Progenitor cell of endocrine pancreas (in vitro differentiated cells): ENCODE measurements around the gene KIAA1586. TPM values are rescaled to one million over a fixed set of nuclear protein-coding genes. Genes with fewer than 3 reads are reported as not detected.

Experiments
- DNase-seq: peaks from one replicate; pipeline ENCODE4 v3.0.0; 2021; ENCODE audit warnings: low spot score; ENCODE audit not compliant: unreplicated experiment
- H3K27ac Mint-ChIP-seq: 2 replicates; pipeline ENCODE4 v1.8.0; 2021; ENCODE audit warnings: mild to moderate bottlenecking, moderate library complexity, mixed read lengths
- H3K27me3 Mint-ChIP-seq: 2 replicates; pipeline ENCODE4 v1.8.0; 2021; ENCODE audit warnings: mixed read lengths
- H3K36me3 Mint-ChIP-seq: 2 replicates; pipeline ENCODE4 v1.8.0; 2022; ENCODE audit warnings: mixed read lengths; ENCODE audit not compliant: insufficient read depth
- H3K4me1 Mint-ChIP-seq: 2 replicates; pipeline ENCODE4 v1.8.0; 2021; ENCODE audit warnings: low read depth, mixed read lengths
- H3K4me3 Mint-ChIP-seq: 2 replicates; pipeline ENCODE4 v1.8.0; 2021; ENCODE audit warnings: low read depth, mild to moderate bottlenecking, moderate library complexity, mixed read lengths
- H3K9me3 Mint-ChIP-seq: 2 replicates; pipeline ENCODE4 v1.8.0; 2021; ENCODE audit warnings: low read depth, mixed read lengths
- CTCF ChIP-seq: fragments of 200-600 bp; sonication (generic); IDR thresholded peaks from one replicate; pipeline ENCODE4 v1.5.0; 2021; ENCODE audit warnings: antibody characterized with exemption, mild to moderate bottlenecking; ENCODE audit not compliant: unreplicated experiment
- total RNA-seq: library from RNA; stranded (reverse); gene quantifications from 2 replicates; pipeline ENCODE4 v1.2.1, GENCODE V29; 2021

KIAA1586 gene
- total RNA-seq, 1 donor from 2014 or later, result 23.0 TPM

DNA sequence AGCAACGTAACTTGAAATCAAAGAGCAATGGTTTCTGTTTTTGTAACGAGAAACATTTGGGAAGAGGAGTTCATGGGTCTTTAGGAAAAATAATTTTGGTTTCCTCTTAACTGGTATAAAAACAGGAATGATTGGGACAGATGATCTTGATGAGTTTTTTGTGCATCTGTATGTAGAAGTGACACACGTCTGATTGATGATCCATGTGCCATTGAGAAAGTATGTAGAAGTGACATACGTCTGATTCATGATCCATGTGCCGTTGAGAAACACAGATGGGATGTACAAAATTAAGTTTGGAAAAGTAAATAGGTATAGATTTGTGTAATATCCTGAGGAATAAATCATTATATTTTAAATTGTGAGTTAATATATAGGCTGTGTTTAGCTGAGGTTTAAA lies 2.1 kb downstream of the KIAA1586 start:
- Mint-ChIP-seq H3K36me3 (peaks cover 25% of the 10 kb centered on the region), H3K4me1 (peaks cover 19% of the 10 kb centered on the region), H3K27ac (no peak overlapping the region), H3K4me3 (peak overlapping the region; percentile 45), H3K27me3 (peaks cover 10% of the 10 kb centered on the region), H3K9me3 (peaks cover 3% of the 10 kb centered on the region)
- no peak for TF ChIP-seq CTCF
- no peak for DNase-seq

GRCh38 chr6:57063847-57064246 lies 17.4 kb downstream of the KIAA1586 start:
- H3K36me3 Mint-ChIP-seq, result peaks cover 17% of the 10 kb centered on the region
- TF ChIP-seq CTCF, result no peak
- H3K27me3 Mint-ChIP-seq, result no peaks in the 10 kb centered on the region
- DNase-seq, result no peak
- H3K27ac Mint-ChIP-seq, result no peak overlapping the region
- H3K9me3 Mint-ChIP-seq, result peaks cover 2% of the 10 kb centered on the region
- H3K4me3 Mint-ChIP-seq, result no peak overlapping the region
- H3K4me1 Mint-ChIP-seq, result no peaks in the 10 kb centered on the region

GRCh38 chr6:57064809-57065208 lies 18.3 kb downstream of the KIAA1586 start:
- DNase-seq, result no peak
- no peaks in the 10 kb centered on the region for H3K27me3 Mint-ChIP-seq
- H3K4me1 Mint-ChIP-seq, result peaks cover 2% of the 10 kb centered on the region
- H3K27ac Mint-ChIP-seq, result no peak overlapping the region
- no peak overlapping the region for H3K4me3 Mint-ChIP-seq
- peaks cover 8% of the 10 kb centered on the region for H3K9me3 Mint-ChIP-seq
- no peak for TF ChIP-seq CTCF
- H3K36me3 Mint-ChIP-seq, result peaks cover 20% of the 10 kb centered on the region

GRCh38 chr6:57068061-57068460 lies 21.6 kb downstream of the KIAA1586 start:
- no peak for DNase-seq
- peaks cover 19% of the 10 kb centered on the region for H3K9me3 Mint-ChIP-seq
- H3K27me3 Mint-ChIP-seq, result no peaks in the 10 kb centered on the region

GRCh38 chr6:57069228-57069627 lies 22.7 kb downstream of the KIAA1586 start:
- Mint-ChIP-seq H3K27me3 (no peaks in the 10 kb centered on the region), H3K4me1 (peaks cover 2% of the 10 kb centered on the region), H3K36me3 (peaks cover 25% of the 10 kb centered on the region), H3K27ac (no peak overlapping the region), H3K4me3 (no peak overlapping the region), H3K9me3 (peaks cover 25% of the 10 kb centered on the region)
- DNase-seq, result no peak
- TF ChIP-seq CTCF, result no peak

More at GRCh38 chr6:57068061-57068460, 21.6 kb downstream of the KIAA1586 start:
- Mint-ChIP-seq H3K27ac (no peak overlapping the region), H3K4me1 (peaks cover 2% of the 10 kb centered on the region), H3K36me3 (peaks cover 19% of the 10 kb centered on the region), H3K4me3 (no peak overlapping the region)
- TF ChIP-seq CTCF, result no peak
